ENCODE measurements around the gene TMEM43. TPM values are rescaled to one million over a fixed set of nuclear protein-coding genes. Genes with fewer than 3 reads are reported as not detected.
"Not testable (repeated sequence)": the region's sequence is repeated elsewhere in the genome, so short reads cannot be mapped to it uniquely, and the experiment has no call there.

TMEM43 gene, protein sequence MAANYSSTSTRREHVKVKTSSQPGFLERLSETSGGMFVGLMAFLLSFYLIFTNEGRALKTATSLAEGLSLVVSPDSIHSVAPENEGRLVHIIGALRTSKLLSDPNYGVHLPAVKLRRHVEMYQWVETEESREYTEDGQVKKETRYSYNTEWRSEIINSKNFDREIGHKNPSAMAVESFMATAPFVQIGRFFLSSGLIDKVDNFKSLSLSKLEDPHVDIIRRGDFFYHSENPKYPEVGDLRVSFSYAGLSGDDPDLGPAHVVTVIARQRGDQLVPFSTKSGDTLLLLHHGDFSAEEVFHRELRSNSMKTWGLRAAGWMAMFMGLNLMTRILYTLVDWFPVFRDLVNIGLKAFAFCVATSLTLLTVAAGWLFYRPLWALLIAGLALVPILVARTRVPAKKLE
- polyA plus RNA-seq = 98.8 to 117 TPM (median 111 TPM) in 3 replicates
- polyA plus RNA-seq (2011; ENCODE audit: low read depth) = 31.8 TPM
- polyA plus RNA-seq (2011; cell fraction: cytosol; rRNA removed) = 65.1 and 66.9 TPM in 2 replicates
- 236 TPM in 2 replicates for polyA plus RNA-seq (2011; cell fraction: nucleus; rRNA removed)
- polyA plus RNA-seq (2012; ENCODE audit: low replicate concordance) = 69.7 and 81.4 TPM in 2 replicates
- polyA minus RNA-seq = 114 to 170 TPM (median 147 TPM) in 3 replicates
- 81.9 TPM for polyA minus RNA-seq (2011; cell fraction: cytosol; rRNA and poly(A)+ RNA removed)
- polyA minus RNA-seq (2011; cell fraction: nucleus; rRNA and poly(A)+ RNA removed) = 136 and 182 TPM in 2 replicates

GRCh38 chr3:14124615-14125192 is at the start of gene TMEM43, which contains the start of gene CHCHD4:
TSS of gene TMEM43 (plus strand) at chr3:14125052. CDS start at chr3:14125194, 142 bp downstream.
TSS of gene CHCHD4 (minus strand) at chr3:14124870. CDS start at chr3:14124676, 194 bp downstream.
- peak within 1 kb of the TSS; percentile 75 for H2AFZ ChIP-seq (ENCODE audit: control insufficient read depth, low read length)
- no peaks in the 10 kb centered on the region for H3K9me1 ChIP-seq (ENCODE audit: control insufficient read depth, extremely low read depth, insufficient read depth, low read length)
- peak within 1 kb of the TSS; percentile 83 to 89 (median 86) for H3K4me3 ChIP-seq (ENCODE audit: control insufficient read depth in 2 of 3, extremely low read depth in 1 of 3, insufficient read depth in 2 of 3, low read depth in 1 of 3, low read length in 3 of 3)
- peak within 1 kb of the TSS; percentile 98 for H3K4me2 ChIP-seq (ENCODE audit: control insufficient read depth, extremely low read depth, insufficient read depth, low read depth, low read length)
- FAIRE-seq = no peak
- peak; percentile 99 for DNase-seq (ENCODE audit: low read depth, low spot score)
- peak within 1 kb of the TSS; percentile 96 for H3K9ac ChIP-seq (ENCODE audit: control insufficient read depth, extremely low read depth, insufficient read depth, low read length)
- peaks cover 25% of the 10 kb centered on the region for H4K20me1 ChIP-seq (ENCODE audit: control insufficient read depth, extremely low read depth, insufficient read depth, low read length)
- peak within 1 kb of the TSS; percentile 94 for H3K27ac ChIP-seq (ENCODE audit: control insufficient read depth, insufficient read depth, low read length)
- H3K9me3 ChIP-seq (ENCODE audit: control insufficient read depth, low read depth, low read length) = no peaks in the 10 kb centered on the region
- no peaks in the 10 kb centered on the region for H3K27me3 ChIP-seq (ENCODE audit: control insufficient read depth, extremely low read depth, insufficient read depth, low read length)
- dilution Hi-C loops (cut with MboI; ENCODE audit: extremely low pct_ligation_motif_present, low sequenced_read_pairs) = no loop called here
- peaks cover 22 to 37% of the 10 kb centered on the region in 2 experiments for H3K36me3 ChIP-seq (ENCODE audit: control insufficient read depth in 2 of 2, extremely low read depth in 1 of 2, insufficient read depth in 2 of 2, low read length in 2 of 2)
- peaks cover 32% of the 10 kb centered on the region for H3K4me1 ChIP-seq (ENCODE audit: control insufficient read depth, extremely low read depth, insufficient read depth, low read length)
- TF ChIP-seq EZH2 (IDR thresholded peaks at IDR 0.05; ENCODE audit: low read length) = no peak
- H3K79me2 ChIP-seq (ENCODE audit: control insufficient read depth, insufficient read depth, low read length) = peaks cover 66% of the 10 kb centered on the region

- H3K4me3 ChIP-seq (ENCODE audit: control insufficient read depth in 2 of 3, extremely low read depth in 1 of 3, insufficient read depth in 2 of 3, low read depth in 1 of 3, low read length in 3 of 3); H3K4me1 ChIP-seq (ENCODE audit: control insufficient read depth, extremely low read depth, insufficient read depth, low read length); DNase-seq (ENCODE audit: low read depth, low spot score); H4K20me1 ChIP-seq (ENCODE audit: control insufficient read depth, extremely low read depth, insufficient read depth, low read length); H3K36me3 ChIP-seq (ENCODE audit: control insufficient read depth in 2 of 2, extremely low read depth in 1 of 2, insufficient read depth in 2 of 2, low read length in 2 of 2); H3K27ac ChIP-seq (ENCODE audit: control insufficient read depth, insufficient read depth, low read length); H3K4me2 ChIP-seq (ENCODE audit: control insufficient read depth, extremely low read depth, insufficient read depth, low read depth, low read length); FAIRE-seq; H3K9ac ChIP-seq (ENCODE audit: control insufficient read depth, extremely low read depth, insufficient read depth, low read length); H3K9me1 ChIP-seq (ENCODE audit: control insufficient read depth, extremely low read depth, insufficient read depth, low read length); H3K27me3 ChIP-seq (ENCODE audit: control insufficient read depth, extremely low read depth, insufficient read depth, low read length); H3K9me3 ChIP-seq (ENCODE audit: control insufficient read depth, low read depth, low read length); H3K79me2 ChIP-seq (ENCODE audit: control insufficient read depth, insufficient read depth, low read length); H2AFZ ChIP-seq (ENCODE audit: control insufficient read depth, low read length); dilution Hi-C loops (cut with MboI; ENCODE audit: extremely low pct_ligation_motif_present, low sequenced_read_pairs): not testable (repeated sequence)
These were observed 49.6 kb upstream of the TMEM43 start for GRCh38 chr3:14075233-14075632.

DNA sequence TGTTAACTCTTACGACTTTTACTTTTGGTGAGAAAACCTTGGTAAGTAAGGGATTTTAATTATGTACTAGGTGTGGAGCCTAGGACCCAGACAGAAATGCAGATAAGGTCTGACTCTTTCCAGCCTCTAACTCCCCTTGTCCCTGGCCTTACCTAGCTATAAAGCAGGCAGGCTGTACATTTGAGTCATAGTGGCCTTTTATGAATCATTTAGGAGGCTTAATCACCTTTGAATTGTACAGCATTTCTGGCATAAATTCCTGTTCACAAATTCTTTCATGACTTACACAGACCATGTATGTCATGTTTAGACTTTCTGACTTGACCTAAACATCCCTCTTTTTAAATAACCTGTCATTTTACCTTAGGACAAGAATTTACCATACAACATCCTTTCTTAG is 47.5 kb upstream of the TMEM43 start:
- no peak overlapping the region for H3K4me2 ChIP-seq (ENCODE audit: control insufficient read depth, extremely low read depth, insufficient read depth, low read depth, low read length)
- H3K79me2 ChIP-seq (ENCODE audit: control insufficient read depth, insufficient read depth, low read length) = no peaks in the 10 kb centered on the region
- H3K9me1 ChIP-seq (ENCODE audit: control insufficient read depth, extremely low read depth, insufficient read depth, low read length) = no peaks in the 10 kb centered on the region
- FAIRE-seq (no peak), DNase-seq (ENCODE audit: low read depth, low spot score) (peak; percentile 2)
- no peaks in the 10 kb centered on the region for H3K9me3 ChIP-seq (ENCODE audit: control insufficient read depth, low read depth, low read length)
- H3K27me3 ChIP-seq (ENCODE audit: control insufficient read depth, extremely low read depth, insufficient read depth, low read length) = no peaks in the 10 kb centered on the region
- no peak overlapping the region for H3K27ac ChIP-seq (ENCODE audit: control insufficient read depth, insufficient read depth, low read length)
- TF ChIP-seq EZH2 (IDR thresholded peaks at IDR 0.05; ENCODE audit: low read length) = no peak
- no peak for TF ChIP-seq CTCF (optimal IDR thresholded peaks at IDR 0.05 in 1 of 3, IDR thresholded peaks at IDR 0.05 in 1 of 3, conservative IDR thresholded peaks at IDR 0.05 in 1 of 3; ENCODE audit: extremely low read depth in 1 of 3, insufficient read depth in 2 of 3, low read length in 3 of 3)
- no peaks in the 10 kb centered on the region for H3K36me3 ChIP-seq (ENCODE audit: control insufficient read depth in 2 of 2, extremely low read depth in 1 of 2, insufficient read depth in 2 of 2, low read length in 2 of 2)
- no peaks in the 10 kb centered on the region for H4K20me1 ChIP-seq (ENCODE audit: control insufficient read depth, extremely low read depth, insufficient read depth, low read length)
- no peak overlapping the region for H2AFZ ChIP-seq (ENCODE audit: control insufficient read depth, low read length)
- dilution Hi-C loops (cut with MboI; ENCODE audit: extremely low pct_ligation_motif_present, low sequenced_read_pairs) = no loop called here
- H3K4me1 ChIP-seq (ENCODE audit: control insufficient read depth, extremely low read depth, insufficient read depth, low read length) = no peaks in the 10 kb centered on the region
- no peak overlapping the region for H3K9ac ChIP-seq (ENCODE audit: control insufficient read depth, extremely low read depth, insufficient read depth, low read length)
- H3K4me3 ChIP-seq (ENCODE audit: control insufficient read depth in 2 of 3, extremely low read depth in 1 of 3, insufficient read depth in 2 of 3, low read depth in 1 of 3, low read length in 3 of 3) = no peak overlapping the region

All from keratinocyte (primary cell).